Measurements from ENCODE around the gene LYPD5.

DNA sequence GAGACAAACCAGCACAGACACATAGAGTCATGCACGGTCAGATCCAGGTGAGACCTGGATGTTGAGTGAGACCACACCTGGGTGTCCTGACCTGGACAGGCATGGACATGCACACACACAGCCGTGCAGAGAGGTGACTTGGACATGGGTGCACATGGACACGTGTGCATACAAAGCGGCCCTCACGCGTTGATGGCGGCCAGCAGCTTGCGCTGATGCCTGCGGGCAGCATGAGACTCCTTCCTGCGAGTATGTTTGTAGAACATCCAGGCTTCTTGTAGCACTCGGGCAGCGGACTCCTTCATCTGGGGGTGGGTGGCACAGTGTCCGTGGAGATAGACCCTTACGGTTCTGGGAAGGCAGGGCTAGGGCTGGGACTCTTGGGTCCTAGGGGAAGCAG lies 33.0 kb downstream of the LYPD5 start:
- TF ChIP-seq, protein P1, sequence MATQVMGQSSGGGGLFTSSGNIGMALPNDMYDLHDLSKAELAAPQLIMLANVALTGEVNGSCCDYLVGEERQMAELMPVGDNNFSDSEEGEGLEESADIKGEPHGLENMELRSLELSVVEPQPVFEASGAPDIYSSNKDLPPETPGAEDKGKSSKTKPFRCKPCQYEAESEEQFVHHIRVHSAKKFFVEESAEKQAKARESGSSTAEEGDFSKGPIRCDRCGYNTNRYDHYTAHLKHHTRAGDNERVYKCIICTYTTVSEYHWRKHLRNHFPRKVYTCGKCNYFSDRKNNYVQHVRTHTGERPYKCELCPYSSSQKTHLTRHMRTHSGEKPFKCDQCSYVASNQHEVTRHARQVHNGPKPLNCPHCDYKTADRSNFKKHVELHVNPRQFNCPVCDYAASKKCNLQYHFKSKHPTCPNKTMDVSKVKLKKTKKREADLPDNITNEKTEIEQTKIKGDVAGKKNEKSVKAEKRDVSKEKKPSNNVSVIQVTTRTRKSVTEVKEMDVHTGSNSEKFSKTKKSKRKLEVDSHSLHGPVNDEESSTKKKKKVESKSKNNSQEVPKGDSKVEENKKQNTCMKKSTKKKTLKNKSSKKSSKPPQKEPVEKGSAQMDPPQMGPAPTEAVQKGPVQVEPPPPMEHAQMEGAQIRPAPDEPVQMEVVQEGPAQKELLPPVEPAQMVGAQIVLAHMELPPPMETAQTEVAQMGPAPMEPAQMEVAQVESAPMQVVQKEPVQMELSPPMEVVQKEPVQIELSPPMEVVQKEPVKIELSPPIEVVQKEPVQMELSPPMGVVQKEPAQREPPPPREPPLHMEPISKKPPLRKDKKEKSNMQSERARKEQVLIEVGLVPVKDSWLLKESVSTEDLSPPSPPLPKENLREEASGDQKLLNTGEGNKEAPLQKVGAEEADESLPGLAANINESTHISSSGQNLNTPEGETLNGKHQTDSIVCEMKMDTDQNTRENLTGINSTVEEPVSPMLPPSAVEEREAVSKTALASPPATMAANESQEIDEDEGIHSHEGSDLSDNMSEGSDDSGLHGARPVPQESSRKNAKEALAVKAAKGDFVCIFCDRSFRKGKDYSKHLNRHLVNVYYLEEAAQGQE (IDR thresholded peaks at IDR 0.05; ENCODE audit: low read depth) = no peak
- TF ChIP-seq EGR1 (IDR thresholded peaks at IDR 0.05) (no peak), YY1 (IDR thresholded peaks at IDR 0.05; ENCODE audit: low read depth) (no peak), TCF12 (IDR thresholded peaks at IDR 0.05; ENCODE audit: low read depth) (no peak), TAF1 (IDR thresholded peaks at IDR 0.05; ENCODE audit: low read depth) (no peak), TEAD4 (IDR thresholded peaks at IDR 0.05) (no peak), RAD21 (IDR thresholded peaks at IDR 0.05; ENCODE audit: low read depth) (no peak), CEBPB (IDR thresholded peaks at IDR 0.05) (no peak), EP300 (IDR thresholded peaks at IDR 0.05; ENCODE audit: borderline replicate concordance) (no peak)
